ENCODE measurements around the gene CRYGN. TPM values are rescaled to one million over a fixed set of nuclear protein-coding genes. Genes with fewer than 3 reads are reported as not detected.

Gene CRYGN
- total and polyA plus RNA-seq, 9 of the 15 experiments (the other 6 are each of a cell fraction or from before 2014, with no cell fraction given), result not detected

- no peak for DNase-seq (ENCODE audit: extremely low read depth in 1 of 4, low spot score in 3 of 4)
- Histone ChIP-seq H3K9ac (ENCODE audit: insufficient read depth in 1 of 2, low read depth in 2 of 2, low read length in 2 of 2) (peak overlapping the region in 1 of 2 experiments; percentile 75; a peak in 2 of 4 replicates), H4K20me1 (replicated peaks; ENCODE audit: control insufficient read depth, insufficient read depth, low read length) (no peaks in the 10 kb centered on the region), H2AFZ (ENCODE audit: low read depth, low read length) (peak overlapping the region; percentile 86), H3K36me3 (ENCODE audit: control insufficient read depth, insufficient read depth, low read length) (no peaks in the 10 kb centered on the region), H3K27me3 (ENCODE audit: control insufficient read depth in 2 of 2, insufficient read depth in 2 of 2, low read length in 2 of 2) (peaks cover 0 to 3% of the 10 kb centered on the region in 2 experiments; a peak in 1 of 5 replicates), H3K9me1 (ENCODE audit: control insufficient read depth, insufficient read depth, low read length) (no peaks in the 10 kb centered on the region), H3K27ac (ENCODE audit: extremely low read depth, low read depth, low read length) (no peak overlapping the region), H3K79me2 (ENCODE audit: control insufficient read depth, insufficient read depth, low read length) (no peaks in the 10 kb centered on the region), H3K4me2 (ENCODE audit: insufficient read depth, low read length) (no peak overlapping the region), H3K9me3 (replicated peaks; ENCODE audit: control insufficient read depth, insufficient read depth, low read depth, low read length) (no peaks in the 10 kb centered on the region; the same call in 1 of the 2 replicates), H3K4me1 (replicated peaks in 1 of 2; ENCODE audit: control insufficient read depth in 2 of 2, insufficient read depth in 2 of 2, low read length in 2 of 2) (peaks cover 31 to 50% of the 10 kb centered on the region in 2 experiments), H3K4me3 (no peak overlapping the region)
- in situ Hi-C loops (cut with MboI) (no loop called here), intact Hi-C loops (cut with micrococcal nuclease) (no loop called here)
- BruUV-seq (replicated peaks), result no TSS peak
- TF ChIP-seq SAFB2 (IDR thresholded peaks at IDR 0.05; ENCODE audit: borderline replicate concordance, low read depth, low read length, severe bottlenecking), result no peak
- no peak for TF ChIP-seq PPARD (CRISPR knock-in tag; IDR thresholded peaks at IDR 0.05)
- no peak for TF ChIP-seq CBX2 (IDR thresholded peaks at IDR 0.05; ENCODE audit: insufficient read depth, low read length, poor library complexity, severe bottlenecking)
- TF ChIP-seq ZNF699 (CRISPR knock-in tag; IDR thresholded peaks at IDR 0.05; ENCODE audit: insufficient replicate concordance), result no peak
- no peak for TF ChIP-seq CBFA2T2 (conservative IDR thresholded peaks at IDR 0.05)
- no peak for TF ChIP-seq MAFK (IDR thresholded peaks at IDR 0.05; ENCODE audit: low read length)
- TF ChIP-seq DLX4 (CRISPR knock-in tag; IDR thresholded peaks at IDR 0.05), result no peak
- no peak for TF ChIP-seq ZSCAN32 (CRISPR knock-in tag; IDR thresholded peaks at IDR 0.05)
- no peak for TF ChIP-seq ZNF586 (CRISPR knock-in tag; conservative IDR thresholded peaks at IDR 0.05)
- ATAC-seq, result no peak
- no peak for FAIRE-seq
- 67% methylated on average over 24 of the region's 24 CpGs for WGBS (ENCODE audit: insufficient coverage, low coverage, missing lambda C conversion rate)
- ChIA-PET CTCF (ENCODE audit: low intra/inter-chr PET ratio) (no interaction called here), POLR2A (interaction anchor here (0.6 kb wide), 1 partner anchor 1013 kb away, joined by 4 read pairs; no protein-coding TSS in a partner anchor)
Measured at GRCh38 chr7:151406051-151406875, 33.7 kb downstream of the CRYGN start.
